Karpas-422 (cell line): ENCODE data around the gene NDUFB3. TPM values are rescaled to one million over a fixed set of nuclear protein-coding genes. Genes with fewer than 3 reads are reported as not detected.

Experiments
- small RNA-seq: library from RNA; depleted of rRNA; stranded (forward); fragments of <200 nt; gene quantifications from one replicate; pipeline ENCODE3, GENCODE V24; 2014
- total RNA-seq: library from RNA; depleted of rRNA; stranded (reverse); fragments of >200 nt; shearing (Covaris generic); gene quantifications from 2 replicates; pipeline ENCODE4 v1.2.3, GENCODE V29; 2014; ENCODE audit warnings: low replicate concordance; rRNA removed

Gene NDUFB3
- total RNA-seq, 1 experiment from 2014 or later: 102 TPM

Small RNA genes within 50 kb of the gene (small RNA-seq; reads per million reads assigned to genes)
- not detected for gene RNU6-1206P

Other genes with a start within 250 kb of the NDUFB3 start
- gene CLK1, start 207.3 kb upstream of the NDUFB3 start, total RNA-seq: 54.7 and 119 TPM in 2 replicates
- gene PPIL3, start 182.9 kb upstream of the NDUFB3 start, total RNA-seq: 38.2 and 96.6 TPM in 2 replicates
- gene NIF3L1, start 182.6 kb upstream of the NDUFB3 start, total RNA-seq: 28.6 and 71.4 TPM in 2 replicates
- 23.2 and 38.5 TPM in 2 replicates for gene ORC2, start 108.3 kb upstream of the NDUFB3 start, total RNA-seq
- gene HYCC2, start 330 bp upstream of the NDUFB3 start, total RNA-seq: 10.4 and 40.0 TPM in 2 replicates
- gene CFLAR, start 44.2 kb downstream of the NDUFB3 start, total RNA-seq: 62.6 and 63.5 TPM in 2 replicates
- 0.48 and 5.2 TPM in 2 replicates for gene CASP10, start 111.1 kb downstream of the NDUFB3 start, total RNA-seq
- 28.5 and 114 TPM in 2 replicates for gene CASP8, start 188.5 kb downstream of the NDUFB3 start, total RNA-seq